Esophagus squamous epithelium (tissue), 5 donors: Measurements from ENCODE around the gene TNFRSF11A. TPM values are rescaled to one million over a fixed set of nuclear protein-coding genes. Genes with fewer than 3 reads are reported as not detected.

Experiments
- DNase-seq: peaks from one replicate; lab custom pipeline; 2025; lab: John Stamatoyannopoulos, UW
- H3K27ac ChIP-seq, 4 donors: fragments of 200-600 bp; sonication (generic); one replicate each; pipeline ENCODE4 v1.5.1; 2016 to 2019; ENCODE audit warnings: mild to moderate bottlenecking in 1 of 4
- H3K27me3 ChIP-seq, 4 donors: fragments of 200-600 bp; sonication (generic); 1 replicate in 3 of 4; 2 replicates in 1 of 4; pipeline versions ENCODE4 v1.5.1 to v1.6.0; 2017 to 2021; ENCODE audit warnings: antibody characterized with exemption in 1 of 4
- H3K36me3 ChIP-seq, 3 donors: fragments of 200-600 bp; sonication (generic); one replicate each; pipeline ENCODE4 v1.5.1; 2016 to 2019
- H3K4me1 ChIP-seq, 3 donors: fragments of 200-600 bp; sonication (generic); one replicate each; pipeline ENCODE4 v1.5.1; 2017 to 2019
- H3K4me3 ChIP-seq, 4 donors: fragments of 200-600 bp; sonication (generic); 1 replicate in 3 of 4; 2 replicates in 1 of 4; pipeline ENCODE4 v1.5.1; 2016 to 2019; ENCODE audit warnings: mild to moderate bottlenecking in 2 of 4, moderate library complexity in 1 of 4
- H3K9me3 ChIP-seq, 3 donors: fragments of 200-600 bp; sonication (generic); one replicate each; pipeline ENCODE4 v1.5.1; 2016 to 2019
- POLR2A ChIP-seq, 4 donors: fragments of 450-650 bp; IDR thresholded peaks; one replicate each; pipeline ENCODE4 v1.6.1; 2017; ENCODE audit warnings: antibody characterized with exemption in 4 of 4, mild to moderate bottlenecking in 4 of 4, moderate library complexity in 3 of 4
- WGBS, 2 donors: methylation state at CpG; one replicate each; pipeline ENCODE4 v1.1.5; 2018; 5-methylcytosine and 5-hydroxymethylcytosine counted together
- intact Hi-C: fragments of 100-400 bp; cut with DNase I; formaldehyde crosslinking; loops from one replicate; pipeline ENCODE4 v1.15.0; 2022
- total RNA-seq, 4 donors: library from RNA; depleted of rRNA; stranded (reverse); fragments of >200 nt; gene quantifications; one replicate each; pipeline ENCODE4 v1.1.0, GENCODE V29; 2016
- TF ChIP-seq, protein P1 (sequence below), 6 experiments: fragments of 450-650 bp in 4 of 6; fragments of 200-600 bp in 2 of 6; sonication (generic) in 2 of 6; IDR thresholded peaks; one replicate each; pipeline ENCODE4 v1.5.1; 2016 to 2019; ENCODE audit warnings: antibody characterized with exemption in 6 of 6, mild to moderate bottlenecking in 4 of 6, moderate library complexity in 4 of 6
- donor health status: DM: yes; HTN: yes; CAD: no.

The TNFRSF11A gene
- total RNA-seq, 4 donors from 2014 or later: 1.9 to 5.6 (median 3.6) TPM

DNA sequence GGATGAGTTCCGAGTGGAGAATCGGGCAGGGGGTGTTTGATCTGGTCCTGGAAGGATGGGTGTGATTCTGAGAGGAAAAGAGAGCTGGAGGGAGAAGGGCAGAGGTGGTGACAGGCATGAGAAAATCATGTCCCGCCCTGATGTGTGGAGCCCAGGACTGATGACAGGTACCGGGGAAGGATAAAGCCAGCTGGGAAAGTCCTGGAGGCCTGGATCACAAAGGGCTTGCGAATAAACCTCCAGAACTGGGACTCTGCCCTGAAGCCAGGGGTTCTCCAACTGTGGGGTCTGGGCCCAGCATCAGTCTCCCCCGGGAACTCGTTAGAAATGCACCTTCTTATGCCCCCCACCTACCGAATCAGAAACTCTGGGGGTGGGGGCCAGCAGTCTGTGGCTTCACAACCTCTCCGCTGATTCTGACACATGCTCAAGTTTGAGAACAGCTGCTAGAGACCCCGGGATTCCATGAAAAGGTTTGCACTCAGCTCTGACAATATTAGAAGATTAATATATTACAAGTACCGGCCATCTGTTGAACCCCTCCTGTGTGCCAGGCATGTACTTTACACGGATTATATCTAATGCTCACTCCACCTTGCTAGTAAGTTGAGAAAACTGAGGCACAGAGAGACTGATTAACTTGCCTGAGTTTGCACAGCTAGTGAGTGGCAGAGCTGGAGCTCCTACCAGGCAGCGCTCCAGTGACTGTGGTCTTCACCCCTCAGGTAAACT, 8.0 kb downstream of the TNFRSF11A start:
- H3K36me3 ChIP-seq: no peaks in the 10 kb centered on the region
- 79 to 90% methylated on average over 10 to 11 of the region's 13 CpGs for WGBS, 2 donors
- peaks cover 0 to 34% (median 0%) of the 10 kb centered on the region in 3 donors for H3K4me1 ChIP-seq
- TF ChIP-seq, protein P1, sequence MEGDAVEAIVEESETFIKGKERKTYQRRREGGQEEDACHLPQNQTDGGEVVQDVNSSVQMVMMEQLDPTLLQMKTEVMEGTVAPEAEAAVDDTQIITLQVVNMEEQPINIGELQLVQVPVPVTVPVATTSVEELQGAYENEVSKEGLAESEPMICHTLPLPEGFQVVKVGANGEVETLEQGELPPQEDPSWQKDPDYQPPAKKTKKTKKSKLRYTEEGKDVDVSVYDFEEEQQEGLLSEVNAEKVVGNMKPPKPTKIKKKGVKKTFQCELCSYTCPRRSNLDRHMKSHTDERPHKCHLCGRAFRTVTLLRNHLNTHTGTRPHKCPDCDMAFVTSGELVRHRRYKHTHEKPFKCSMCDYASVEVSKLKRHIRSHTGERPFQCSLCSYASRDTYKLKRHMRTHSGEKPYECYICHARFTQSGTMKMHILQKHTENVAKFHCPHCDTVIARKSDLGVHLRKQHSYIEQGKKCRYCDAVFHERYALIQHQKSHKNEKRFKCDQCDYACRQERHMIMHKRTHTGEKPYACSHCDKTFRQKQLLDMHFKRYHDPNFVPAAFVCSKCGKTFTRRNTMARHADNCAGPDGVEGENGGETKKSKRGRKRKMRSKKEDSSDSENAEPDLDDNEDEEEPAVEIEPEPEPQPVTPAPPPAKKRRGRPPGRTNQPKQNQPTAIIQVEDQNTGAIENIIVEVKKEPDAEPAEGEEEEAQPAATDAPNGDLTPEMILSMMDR (IDR thresholded peaks at IDR 0.05): no peak
- no peak for TF ChIP-seq POLR2A (IDR thresholded peaks at IDR 0.05)
- H3K27me3 ChIP-seq: peaks cover 0 to 67% (median 0%) of the 10 kb centered on the region in 4 donors
- no peak overlapping the region for H3K4me3 ChIP-seq
- no peaks in the 10 kb centered on the region for H3K9me3 ChIP-seq
- H3K27ac ChIP-seq: no peak overlapping the region
- DNase-seq: no peak
- intact Hi-C loops: no loop called here

DNA sequence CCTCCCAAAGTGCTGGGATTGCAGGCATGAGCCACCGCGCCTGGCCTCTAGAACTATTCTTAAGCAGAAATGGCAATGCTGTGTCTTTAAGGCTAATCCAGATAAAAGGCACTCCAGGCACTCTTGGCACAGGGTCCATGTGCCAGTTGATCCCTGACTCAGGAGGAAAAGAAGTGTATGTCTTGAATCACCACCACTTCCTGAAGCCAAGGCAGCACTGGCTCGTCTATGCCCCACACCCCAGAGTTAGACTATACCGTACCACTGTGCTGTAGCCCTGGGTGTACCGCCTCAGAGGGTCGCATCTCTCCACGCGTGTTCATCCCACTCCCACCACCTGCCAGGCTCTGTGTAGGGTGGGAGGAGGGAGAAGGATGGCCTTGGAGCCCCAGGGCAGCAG, 9.0 kb downstream of the TNFRSF11A start:
- TF ChIP-seq, protein P1 (IDR thresholded peaks at IDR 0.05): no peak
- no peak for TF ChIP-seq POLR2A (IDR thresholded peaks at IDR 0.05)
- Histone ChIP-seq H3K4me1 (peaks cover 0 to 32% (median 0%) of the 10 kb centered on the region in 3 donors), H3K9me3 (no peaks in the 10 kb centered on the region), H3K36me3 (no peaks in the 10 kb centered on the region), H3K4me3 (no peak overlapping the region), H3K27me3 (peaks cover 0 to 66% (median 0%) of the 10 kb centered on the region in 4 donors), H3K27ac (no peak overlapping the region)
- 63 to 83% methylated on average over 4 to 8 of the region's 8 CpGs for WGBS, 2 donors
- DNase-seq: no peak
- intact Hi-C loops: no loop called here

GRCh38 chr18:62335494-62335893, 10.4 kb downstream of the TNFRSF11A start:
- no peak for DNase-seq
- intact Hi-C loops: no loop called here
- H3K9me3 ChIP-seq: no peaks in the 10 kb centered on the region
- no peak overlapping the region for H3K27ac ChIP-seq
- H3K27me3 ChIP-seq: peaks cover 0 to 55% (median 0%) of the 10 kb centered on the region in 4 donors
- H3K36me3 ChIP-seq: no peaks in the 10 kb centered on the region
- no peak for TF ChIP-seq POLR2A (IDR thresholded peaks at IDR 0.05)
- TF ChIP-seq, protein P1 (IDR thresholded peaks at IDR 0.05): no peak
- peaks cover 0 to 21% (median 0%) of the 10 kb centered on the region in 3 donors for H3K4me1 ChIP-seq
- no peak overlapping the region for H3K4me3 ChIP-seq
- 53 to 54% methylated on average over 3 to 5 of the region's 5 CpGs for WGBS, 2 donors

- Histone ChIP-seq H3K4me3 (no peak overlapping the region), H3K27me3 (peaks cover 0 to 44% (median 0%) of the 10 kb centered on the region in 4 donors), H3K4me1 (peaks cover 0 to 21% (median 0%) of the 10 kb centered on the region in 3 donors), H3K36me3 (no peaks in the 10 kb centered on the region), H3K27ac (no peak overlapping the region), H3K9me3 (no peaks in the 10 kb centered on the region)
- TF ChIP-seq, protein P1 (IDR thresholded peaks at IDR 0.05): no peak
- no peak for TF ChIP-seq POLR2A (IDR thresholded peaks at IDR 0.05)
- intact Hi-C loops: no loop called here
- no peak for DNase-seq
- 78 to 89% methylated on average over 5 of the region's 5 CpGs for WGBS, 2 donors
These were observed 11.5 kb downstream of the TNFRSF11A start for GRCh38 chr18:62336618-62337017.

DNA sequence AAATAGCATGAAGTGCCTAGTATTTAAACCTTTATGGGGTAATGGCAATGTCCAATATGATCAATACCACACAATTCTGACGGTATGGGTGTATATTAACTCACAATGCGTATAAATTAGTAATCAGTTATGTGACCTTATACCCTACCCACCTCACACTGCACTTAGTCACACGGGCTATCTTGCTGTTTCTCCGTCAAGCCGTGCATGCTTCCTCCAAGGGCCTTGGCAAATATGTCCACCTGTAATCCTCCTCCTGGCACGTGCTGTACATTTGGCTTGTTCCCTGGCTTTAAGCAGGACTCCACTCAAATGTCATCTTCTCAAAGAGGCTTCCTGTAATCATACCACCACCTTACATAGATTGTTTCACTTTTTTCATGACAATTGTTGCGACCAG, 12.2 kb downstream of the TNFRSF11A start:
- 56 to 83% methylated on average over 7 of the region's 7 CpGs for WGBS, 2 donors
- H3K4me3 ChIP-seq: no peak overlapping the region
- peaks cover 0 to 21% (median 0%) of the 10 kb centered on the region in 3 donors for H3K4me1 ChIP-seq
- no peak for DNase-seq
- peaks cover 0 to 37% (median 0%) of the 10 kb centered on the region in 4 donors for H3K27me3 ChIP-seq
- no peak overlapping the region for H3K27ac ChIP-seq
- intact Hi-C loops: no loop called here
- no peaks in the 10 kb centered on the region for H3K36me3 ChIP-seq
- TF ChIP-seq, protein P1 (IDR thresholded peaks at IDR 0.05): no peak
- no peak for TF ChIP-seq POLR2A (IDR thresholded peaks at IDR 0.05)
- no peaks in the 10 kb centered on the region for H3K9me3 ChIP-seq
